GM19324 (cell line): ENCODE data around the gene MPRIP.

ENCODE experiments used
- ATAC-seq: cut with Tn5 transposase; IDR thresholded peaks from one replicate; pipeline ENCODE4 v1.9.1; 2021; ENCODE audit warnings: mild to moderate bottlenecking, moderate library complexity; ENCODE audit not compliant: unreplicated experiment, low FRiP score

MPRIP gene

DNA sequence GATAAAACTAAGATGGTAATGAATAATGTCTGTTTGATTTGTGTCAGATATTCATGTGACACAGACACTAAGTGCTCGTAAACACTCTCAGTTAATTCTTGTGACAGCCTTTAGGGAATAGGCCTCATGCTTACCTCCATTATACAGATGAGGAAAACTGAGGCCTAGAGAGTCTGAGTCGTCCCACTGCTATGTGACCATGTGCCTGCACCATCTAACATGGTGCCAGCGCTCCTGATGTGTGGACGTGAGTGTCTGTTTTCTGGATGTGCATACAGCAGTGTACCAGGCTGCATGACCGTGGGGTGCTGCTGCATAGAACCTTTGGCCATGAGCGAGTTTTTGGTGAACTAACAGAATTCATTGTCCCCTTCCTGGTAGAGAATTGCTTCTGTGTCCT is 61.8 kb downstream of the MPRIP start:
- ATAC-seq, result no peak

DNA sequence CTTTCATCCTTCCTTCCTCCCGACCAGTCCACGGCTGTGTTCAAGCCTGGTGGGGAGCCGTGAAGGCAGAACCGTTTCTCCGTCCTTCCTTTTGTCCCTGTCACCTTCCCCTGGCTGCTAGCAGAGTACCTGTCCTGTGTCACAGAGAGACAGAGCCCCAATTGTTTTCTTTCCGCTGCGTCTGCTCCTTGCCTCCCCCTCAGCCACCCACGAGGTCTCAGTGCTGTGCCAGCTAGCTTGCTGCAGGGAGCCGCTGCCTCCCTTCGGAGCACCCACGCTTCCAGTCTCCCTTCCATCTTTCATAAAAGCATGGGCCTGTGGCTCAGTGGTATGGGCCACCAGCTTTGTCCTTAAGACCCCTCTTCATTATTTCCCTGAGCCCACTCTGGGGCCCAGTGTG is 62.2 kb downstream of the MPRIP start:
- ATAC-seq, result no peak

DNA sequence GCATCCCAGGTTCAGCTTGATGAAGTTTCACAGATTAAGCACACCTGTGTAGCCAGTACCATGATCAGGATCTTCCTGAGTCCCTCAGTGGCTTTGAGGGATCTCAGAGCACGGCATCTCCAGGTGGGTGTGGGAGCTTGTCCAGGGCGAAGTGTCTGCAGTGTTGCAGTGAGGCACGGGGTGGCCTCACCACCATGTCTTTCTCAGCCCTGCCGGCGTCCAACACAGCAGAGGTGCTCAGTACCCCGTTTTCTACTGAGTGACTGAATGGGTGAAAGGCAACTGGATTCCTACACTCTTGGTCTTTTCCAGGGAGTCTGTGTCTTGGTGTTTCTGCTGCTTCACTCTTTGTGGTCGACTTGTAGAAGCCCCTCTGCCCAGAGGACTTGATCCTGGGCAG is 63.7 kb downstream of the MPRIP start:
- no peak for ATAC-seq

DNA sequence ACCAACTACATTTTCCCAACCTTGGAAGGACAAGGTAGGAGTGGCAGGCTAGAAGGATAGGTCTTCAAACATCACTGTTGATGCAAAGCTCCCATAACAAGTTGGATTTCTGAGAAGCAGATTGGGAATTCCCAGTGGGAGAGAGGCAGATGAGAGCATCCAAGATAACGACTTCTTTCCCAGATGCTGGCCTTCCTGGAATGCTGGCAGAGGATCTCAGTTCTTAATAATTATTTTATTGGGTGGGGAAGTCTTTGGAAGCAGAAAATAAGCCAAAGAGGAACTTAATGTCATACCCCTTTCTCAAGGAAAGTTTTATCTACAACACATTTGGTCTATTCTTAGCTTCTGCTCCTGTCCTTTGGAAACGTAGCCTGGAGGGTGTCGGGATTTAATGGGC is 64.5 kb downstream of the MPRIP start:
- ATAC-seq, result no peak

DNA sequence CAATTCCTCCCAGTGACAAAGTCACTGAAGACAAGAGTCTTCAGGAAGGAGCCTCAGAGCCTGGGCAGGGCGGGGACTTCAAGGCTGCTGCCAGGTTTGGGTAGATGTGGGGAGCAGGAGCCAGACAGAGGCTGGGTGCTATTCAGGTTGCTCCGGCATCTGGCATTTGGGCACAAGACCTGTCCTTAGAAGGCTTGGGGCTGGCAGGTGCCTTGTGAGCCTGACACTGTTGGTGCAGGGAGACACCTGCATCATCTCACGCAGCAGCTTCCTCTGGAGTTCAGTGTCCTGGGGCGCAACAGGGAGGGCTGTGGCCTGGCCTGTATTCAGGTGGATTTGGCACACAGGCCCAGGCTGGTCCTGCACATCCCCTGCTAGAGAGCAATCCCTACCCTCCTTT is 65.0 kb downstream of the MPRIP start:
- no peak for ATAC-seq

DNA sequence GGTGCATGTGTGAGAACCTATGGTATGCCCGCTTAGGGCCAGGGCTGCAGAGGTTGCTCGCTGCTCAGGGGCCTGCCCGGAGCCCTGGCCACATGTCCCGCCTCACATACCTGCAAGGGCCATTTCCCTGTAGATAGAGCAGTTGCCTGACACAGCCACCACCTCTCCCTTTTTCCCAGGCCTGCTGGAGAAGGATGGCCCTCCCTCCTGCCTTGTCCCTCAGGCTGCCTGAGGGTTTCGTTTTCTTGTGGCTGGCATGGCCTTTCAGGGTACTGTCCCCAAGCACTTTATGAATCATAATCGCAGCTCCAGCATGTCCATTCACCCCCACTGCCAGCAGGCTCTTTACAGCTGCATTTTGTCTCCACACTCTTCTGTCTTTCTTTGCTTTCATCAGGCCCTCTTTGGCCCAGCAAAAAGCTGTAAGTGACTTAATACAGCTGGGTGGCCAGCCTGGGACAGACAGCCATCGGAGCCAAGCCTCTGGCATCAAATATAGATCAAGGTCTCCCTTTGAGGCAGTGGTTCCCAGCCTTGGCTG is 65.7 kb downstream of the MPRIP start:
- no peak for ATAC-seq

DNA sequence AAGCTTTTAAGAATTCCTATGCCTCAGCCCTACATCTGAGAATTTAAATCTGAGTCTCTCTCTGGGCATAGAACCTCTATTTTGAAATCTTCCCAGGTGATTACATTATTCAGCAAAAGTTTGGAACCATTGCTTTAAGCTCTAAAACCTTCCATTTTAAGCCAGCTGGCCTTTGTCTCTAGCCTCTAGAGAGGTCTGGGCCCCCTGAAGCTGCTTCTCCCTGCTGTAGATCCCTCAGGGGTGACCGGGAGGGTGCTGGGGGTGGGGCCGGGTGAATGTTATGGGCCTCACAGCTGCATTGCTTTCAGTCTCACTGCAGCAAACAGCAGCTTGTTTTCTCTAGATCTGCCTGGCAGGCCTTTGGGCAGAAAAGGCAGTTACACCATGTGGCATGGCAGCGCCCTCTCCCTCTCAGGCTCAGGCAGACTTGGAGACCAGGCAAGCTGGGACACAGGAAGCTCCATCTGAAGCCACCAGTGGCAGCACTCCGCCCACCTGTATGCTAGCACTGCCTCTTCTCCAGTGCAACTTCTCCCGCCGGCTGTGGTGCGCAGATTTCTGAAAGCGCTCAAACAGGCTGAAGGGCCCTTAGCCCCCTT is 66.3 kb downstream of the MPRIP start:
- ATAC-seq, result no peak

DNA sequence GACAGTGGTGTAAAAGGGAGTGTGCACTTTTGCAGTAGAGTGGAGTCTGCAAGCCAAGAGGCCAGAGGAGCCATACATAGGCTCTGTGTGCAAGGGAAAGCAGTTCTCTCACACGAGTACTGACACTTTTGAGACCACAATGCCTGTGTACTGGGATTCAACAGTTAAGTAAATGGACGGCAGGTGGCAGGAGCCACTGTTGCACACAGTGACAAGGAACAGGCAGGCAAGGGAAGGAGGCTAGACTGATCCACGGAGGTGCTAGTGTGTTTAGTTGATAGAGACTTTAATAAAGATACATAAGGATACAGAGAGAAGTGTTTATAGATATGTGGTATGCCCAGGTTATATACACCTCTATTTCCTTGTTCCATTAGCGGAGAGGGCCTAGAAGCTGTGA is 67.0 kb downstream of the MPRIP start:
- ATAC-seq, result no peak

DNA sequence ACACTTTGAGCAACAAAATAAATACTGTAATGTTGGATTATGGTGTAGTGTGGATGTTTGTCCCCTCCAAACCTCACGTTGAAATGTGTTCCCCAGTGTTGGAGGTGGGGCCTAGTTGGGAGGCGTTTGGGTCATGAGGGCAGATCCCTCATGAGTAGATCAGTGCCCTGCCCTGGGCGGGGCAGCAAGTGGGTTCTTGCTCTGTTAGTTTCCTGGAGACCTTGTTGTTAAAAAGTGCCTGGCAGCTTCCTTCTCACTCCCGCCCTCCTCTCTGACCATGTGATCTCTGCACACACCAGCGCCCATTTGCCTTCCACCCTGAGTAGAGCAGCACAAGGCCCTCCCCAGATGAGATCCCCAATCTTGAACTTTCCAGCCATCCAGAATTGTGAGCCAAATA is 67.7 kb downstream of the MPRIP start:
- ATAC-seq, result no peak

DNA sequence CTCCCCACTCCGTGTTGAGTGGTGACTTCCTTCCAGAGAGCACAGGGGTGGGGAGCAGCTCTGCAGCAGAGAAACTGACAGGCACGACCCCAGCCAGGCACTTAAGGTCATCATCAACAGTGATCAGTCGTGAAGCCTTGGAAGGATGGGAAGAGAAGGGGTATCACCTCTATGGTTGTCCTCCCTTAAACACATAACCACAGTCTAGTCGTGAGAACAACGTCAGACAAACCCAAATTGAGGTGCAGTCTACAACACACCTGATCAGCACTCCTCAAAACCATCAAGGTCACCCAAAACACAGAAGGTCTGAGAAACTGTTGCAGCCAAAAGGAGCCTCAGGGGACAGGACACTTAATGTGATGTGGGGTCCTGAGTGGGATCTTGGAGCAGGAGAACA is 68.3 kb downstream of the MPRIP start:
- no peak for ATAC-seq

DNA sequence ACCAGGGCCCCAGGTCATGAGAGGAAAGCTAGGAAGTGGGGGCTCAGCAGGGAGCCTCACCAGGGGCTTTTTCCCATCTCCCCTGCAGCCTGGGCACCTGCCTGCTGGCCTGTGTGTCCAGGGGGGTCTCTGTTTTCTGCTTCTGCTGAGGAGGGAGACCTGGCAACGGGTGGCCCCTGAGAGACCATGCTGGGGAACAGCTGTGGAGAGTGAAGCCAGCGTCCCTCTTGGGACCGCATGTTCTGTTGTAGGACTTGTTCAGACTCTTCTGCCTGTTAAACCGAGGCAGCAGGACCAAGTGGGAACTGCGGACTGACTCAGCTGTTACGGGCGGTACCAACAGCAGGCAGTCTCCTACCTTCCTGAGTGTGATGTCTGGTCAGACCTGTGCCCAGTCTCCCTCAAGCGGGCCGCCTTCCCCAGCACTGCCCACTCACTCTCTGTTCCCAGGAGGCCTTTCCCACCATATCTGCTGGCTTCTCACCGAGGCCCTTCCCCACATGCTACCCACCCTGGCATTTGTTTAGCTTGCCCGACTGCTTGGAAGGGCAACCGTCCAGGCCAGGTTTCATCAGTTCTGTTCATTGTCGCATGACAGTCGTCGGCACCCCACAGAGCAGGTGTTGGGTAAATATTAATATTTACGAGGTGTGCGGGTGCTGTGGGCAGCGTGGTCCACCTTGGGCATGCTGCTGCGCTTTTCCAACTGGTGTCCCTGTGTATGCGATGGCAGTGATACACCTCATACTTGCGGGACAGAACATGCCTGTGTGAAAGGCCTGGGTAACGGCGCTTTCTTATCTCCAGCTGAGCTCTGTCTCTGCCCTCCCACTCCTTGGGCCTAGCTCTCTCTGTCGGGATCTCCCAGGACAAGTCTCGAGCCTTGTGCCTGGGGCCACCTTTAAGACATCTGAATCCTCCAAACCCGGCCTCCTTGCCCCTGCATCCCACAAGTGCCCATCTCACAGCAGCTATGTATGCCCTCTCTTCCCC is 69.4 kb downstream of the MPRIP start:
- no peak for ATAC-seq

DNA sequence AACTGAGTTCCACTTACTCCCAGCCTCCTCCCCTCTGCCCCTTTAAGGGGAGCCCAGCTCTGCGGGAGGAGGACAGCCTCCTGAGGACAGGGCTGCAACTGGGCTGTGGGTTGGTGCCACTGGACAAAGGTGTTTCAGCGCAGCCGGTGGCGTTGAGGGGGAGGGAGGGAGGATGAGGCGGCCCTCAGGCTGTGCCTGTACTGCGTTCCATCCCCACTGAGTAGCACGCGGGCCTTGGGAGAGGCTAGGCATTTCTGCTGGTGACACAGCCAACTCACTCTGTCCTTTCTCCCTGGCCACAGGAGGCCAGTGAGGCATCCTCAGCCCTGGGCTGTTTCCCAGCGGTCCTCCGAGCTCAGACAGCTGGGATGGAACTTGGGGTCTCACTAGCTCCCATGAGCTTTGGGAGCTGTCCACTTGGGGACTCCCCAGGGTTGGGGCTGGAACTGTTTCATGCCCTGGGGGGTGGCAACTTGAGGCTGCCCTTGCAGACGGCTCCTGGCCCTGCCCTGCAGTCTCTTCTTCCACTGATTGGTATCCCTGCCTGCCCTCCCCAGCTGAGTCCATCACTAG is 70.5 kb downstream of the MPRIP start:
- no peak for ATAC-seq

DNA sequence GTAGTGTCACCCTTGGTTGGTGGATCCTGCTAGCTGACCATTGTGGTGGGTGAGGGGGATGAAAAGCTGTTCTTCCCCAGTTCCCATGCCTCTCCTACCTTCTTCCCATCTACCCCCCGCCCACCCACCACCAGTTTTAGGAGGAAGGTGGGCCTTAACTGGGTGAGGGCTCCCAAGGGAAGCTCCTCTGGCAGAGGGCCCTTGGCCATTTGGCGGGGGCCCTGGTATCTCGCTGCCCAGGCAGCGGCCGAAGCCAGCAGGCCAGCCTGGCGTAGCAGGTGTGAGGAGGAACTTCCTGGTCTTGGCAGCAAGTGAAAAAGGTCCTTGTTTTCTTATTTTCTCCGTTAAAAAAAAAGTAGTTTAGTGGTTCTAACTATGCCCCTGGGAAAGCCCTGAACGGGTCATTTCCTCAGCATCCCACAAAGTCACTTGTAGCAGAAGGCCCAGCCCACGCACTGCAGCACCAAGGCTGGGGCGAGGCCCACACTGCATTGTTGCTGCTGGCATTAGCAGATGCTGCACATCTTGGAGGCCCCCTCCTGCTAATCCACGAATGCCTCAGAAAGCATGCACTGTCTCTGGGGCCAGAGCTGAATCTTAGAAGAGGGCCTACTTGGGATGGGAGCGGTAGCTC is 72.5 kb downstream of the MPRIP start:
- no peak for ATAC-seq

DNA sequence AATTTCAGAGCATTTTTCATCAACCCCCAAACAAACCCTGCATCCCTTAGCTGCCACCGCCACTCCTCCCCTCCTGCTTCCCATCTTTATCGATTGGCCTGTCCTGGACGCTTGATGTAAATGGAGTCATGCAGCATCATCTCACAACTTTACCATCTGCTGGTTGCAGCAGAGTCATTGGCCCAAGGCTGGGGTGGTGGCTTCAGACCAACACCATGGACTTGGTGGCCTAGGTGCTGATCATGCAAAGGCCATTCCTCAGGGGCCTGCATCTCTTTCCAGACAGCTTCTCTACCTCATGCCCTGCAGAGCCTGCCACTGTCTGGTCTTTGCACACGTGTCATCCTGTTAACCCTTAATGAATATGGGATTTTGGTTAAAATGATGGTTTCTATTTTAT is 73.4 kb downstream of the MPRIP start:
- no peak for ATAC-seq

DNA sequence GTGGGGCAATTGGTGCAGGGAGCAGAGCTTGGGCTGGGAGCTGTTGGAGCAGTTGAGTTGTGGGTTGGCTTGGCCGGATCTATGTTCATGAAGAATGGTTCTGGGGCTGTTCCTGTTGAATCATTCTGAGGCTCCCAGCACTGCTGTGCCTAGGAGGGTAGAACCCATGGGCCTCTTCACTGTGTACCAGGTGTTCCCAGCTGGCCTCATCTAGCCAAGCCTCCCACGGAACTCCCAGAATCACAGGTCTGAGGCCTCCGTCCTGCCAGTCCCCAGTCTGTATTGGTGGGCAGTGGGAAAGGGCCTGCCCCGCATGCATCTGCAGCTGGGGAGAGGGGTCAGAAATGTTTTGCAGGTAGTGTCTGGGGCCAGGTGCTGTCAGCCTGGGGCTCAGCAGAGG is 74.1 kb downstream of the MPRIP start:
- no peak for ATAC-seq

DNA sequence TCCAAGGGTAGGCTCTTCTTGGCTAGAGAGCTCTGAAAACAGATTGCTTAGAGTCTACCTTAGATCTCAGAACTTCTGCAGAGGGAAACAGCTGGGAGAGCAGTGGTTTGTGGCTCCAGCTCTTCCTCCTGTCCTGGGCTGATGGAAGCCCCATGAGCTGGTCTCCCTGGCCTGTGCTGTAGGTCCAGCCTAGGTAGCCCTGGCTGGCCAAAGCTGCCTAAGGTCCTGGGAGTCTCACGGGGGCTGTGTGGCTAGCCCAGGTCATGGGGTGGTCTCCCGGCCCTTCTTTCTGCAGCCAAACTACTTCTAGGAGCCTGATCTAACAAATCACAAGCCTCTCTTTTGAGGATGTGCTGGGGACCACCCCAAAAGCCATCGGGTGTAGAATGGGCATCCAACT is 75.7 kb downstream of the MPRIP start:
- ATAC-seq, result no peak

DNA sequence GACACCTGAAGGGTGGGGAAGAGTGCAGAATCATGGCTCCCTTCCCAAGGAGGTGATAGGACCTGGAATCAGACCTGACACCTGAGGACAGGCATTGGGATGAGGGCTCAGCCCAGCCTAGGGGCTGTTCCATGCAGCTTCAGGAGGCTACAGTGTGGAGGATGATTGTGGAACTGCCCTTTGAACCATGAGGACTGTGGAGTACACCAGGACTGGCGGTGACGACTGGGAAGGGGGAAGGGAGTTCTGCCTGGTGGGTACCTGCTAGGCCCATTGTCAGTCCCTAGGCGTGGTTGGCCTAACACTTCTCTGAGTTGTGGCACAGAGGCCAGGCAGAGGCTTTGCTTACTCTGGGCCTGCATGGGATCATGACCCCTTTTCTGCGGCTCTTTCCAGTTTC is 76.1 kb downstream of the MPRIP start:
- no peak for ATAC-seq

DNA sequence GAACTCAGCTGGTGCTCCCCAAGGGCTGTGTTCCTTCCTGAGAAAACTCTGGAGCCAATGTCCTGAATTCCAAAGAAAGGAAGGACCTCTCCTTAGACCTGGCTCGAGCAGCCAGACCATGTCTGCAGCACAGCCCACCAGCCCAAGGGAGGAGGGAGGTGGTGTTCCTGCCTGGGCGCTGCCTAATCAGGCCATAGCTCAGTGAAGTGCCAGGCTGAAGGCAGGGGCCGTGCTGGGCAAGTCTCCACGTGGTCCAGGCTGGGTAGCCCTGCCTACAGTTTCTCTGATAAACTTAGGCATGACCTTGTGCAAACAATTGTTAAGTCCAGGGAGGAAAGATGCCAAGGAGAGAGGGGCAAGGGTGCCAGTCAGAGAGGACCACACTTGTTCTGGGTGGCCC is 76.8 kb downstream of the MPRIP start:
- no peak for ATAC-seq

DNA sequence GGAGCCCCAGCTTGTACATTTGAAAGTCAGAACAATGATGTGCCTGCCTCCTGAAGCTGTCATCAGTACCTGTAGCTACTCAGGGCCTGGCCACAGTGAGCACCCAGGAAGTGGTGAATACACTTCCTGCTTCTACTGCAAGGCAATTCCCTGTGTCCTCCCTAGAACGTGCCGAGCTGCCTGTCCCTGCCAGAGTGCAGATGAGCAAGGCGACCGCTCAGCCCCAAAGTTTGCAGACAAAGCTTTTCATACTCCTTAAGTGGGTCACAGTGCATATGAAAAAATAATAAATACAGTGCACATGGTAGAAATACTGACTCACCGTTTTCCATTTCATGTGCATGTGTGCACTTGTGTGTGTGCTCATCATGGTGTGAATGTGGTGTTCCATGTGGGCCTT is 77.3 kb downstream of the MPRIP start:
- ATAC-seq, result no peak

DNA sequence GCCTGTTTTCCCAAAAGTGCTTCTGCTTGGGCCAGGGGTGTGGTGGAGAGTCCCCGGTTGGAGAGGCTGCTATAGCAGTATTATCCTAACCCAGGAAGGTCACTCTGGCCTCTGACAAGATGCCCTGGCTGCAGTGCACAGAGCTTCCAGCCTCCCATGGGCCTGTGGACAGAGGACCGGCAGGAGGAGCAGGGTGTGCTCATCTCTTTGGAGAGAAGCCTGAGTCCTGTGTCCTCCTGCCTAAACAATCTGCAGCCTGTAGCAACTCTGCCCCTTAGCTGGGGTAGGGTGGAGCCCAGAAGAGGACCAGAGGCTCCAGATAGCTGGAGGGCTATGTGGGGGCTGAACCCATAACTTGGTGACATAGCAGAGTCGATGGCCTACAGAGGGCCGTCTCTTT is 78.0 kb downstream of the MPRIP start:
- no peak for ATAC-seq

DNA sequence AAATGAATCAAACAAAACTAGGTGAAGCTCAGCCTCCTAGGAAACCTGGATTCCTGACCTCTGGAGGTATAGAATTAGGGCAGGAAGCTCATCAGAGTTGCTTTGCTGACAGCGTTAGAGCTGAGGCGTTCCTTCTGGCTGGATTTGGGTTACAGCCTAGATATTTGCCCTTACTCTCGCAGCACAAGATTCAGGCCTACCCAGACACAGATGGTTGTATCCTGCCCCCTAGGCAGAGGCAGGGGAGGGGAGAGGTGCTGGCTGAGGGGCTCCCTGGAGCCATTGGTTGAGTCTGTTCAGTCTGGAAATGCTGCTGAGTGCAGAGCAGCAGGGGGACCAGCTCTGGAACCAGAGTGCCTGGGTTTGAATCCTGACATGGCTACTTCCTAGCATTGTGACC is 78.4 kb downstream of the MPRIP start:
- ATAC-seq, result no peak
